Cardiac fibroblast (primary cell): ENCODE results near the gene ULK1.
A peak's percentile ranks its signal among the peaks of the same experiment; 100 is the strongest.

ENCODE experiments used
- DNase-seq, 2 donors: peaks; one replicate each; pipeline versions ENCODE4 v3.0.0 to v3.0.0-alpha.2; 2010; ENCODE audit warnings: low read depth in 2 of 2
- H3K4me3 ChIP-seq, 2 donors: replicated peaks in 1 of 2; 1 replicate in 1 of 2; 2 replicates in 1 of 2; pipeline ENCODE4 v1.5.1; 2011; ENCODE audit warnings: low read depth in 2 of 2, low read length in 2 of 2, mild to moderate bottlenecking in 2 of 2, moderate library complexity in 1 of 2
- CTCF ChIP-seq: IDR thresholded peaks from one replicate; pipeline ENCODE4 v1.5.1; 2011; ENCODE audit warnings: low read depth, mild to moderate bottlenecking, low read length, inconsistent platforms

Gene ULK1

GRCh38 chr12:131850856-131851559 is 43.4 kb upstream of the ULK1 start:
- TF ChIP-seq CTCF: peak; percentile 59
- peak in 1 of 2 donors; percentile 28 for DNase-seq
- H3K4me3 ChIP-seq: no peak overlapping the region

- no peak overlapping the region for H3K4me3 ChIP-seq
These were observed 42.5 kb upstream of the ULK1 start for GRCh38 chr12:131851741-131852550.

GRCh38 chr12:131852551-131853299 is 41.7 kb upstream of the ULK1 start:
- no peak for DNase-seq
- no peak for TF ChIP-seq CTCF
- H3K4me3 ChIP-seq: no peak overlapping the region

More at GRCh38 chr12:131851741-131852550, 42.5 kb upstream of the ULK1 start:
- no peak for DNase-seq
- TF ChIP-seq CTCF: no peak

GRCh38 chr12:131853832-131854797 is 40.3 kb upstream of the ULK1 start:
- no peak for DNase-seq
- TF ChIP-seq CTCF: no peak
- H3K4me3 ChIP-seq: no peak overlapping the region

GRCh38 chr12:131854861-131855476 is 39.5 kb upstream of the ULK1 start:
- no peak overlapping the region for H3K4me3 ChIP-seq
- TF ChIP-seq CTCF: no peak

More at GRCh38 chr12:131854861-131855476, 39.5 kb upstream of the ULK1 start:
- DNase-seq: no peak
